GM18867 (cell line): ENCODE results near the gene SLC7A8.
"Not testable (repeated sequence)": the region's sequence is repeated elsewhere in the genome, so short reads cannot be mapped to it uniquely, and the experiment has no call there.

Experiments
- ATAC-seq: cut with Tn5 transposase; IDR thresholded peaks from one replicate; pipeline ENCODE4 v1.9.1; 2021; ENCODE audit warnings: mild to moderate bottlenecking, moderate library complexity; ENCODE audit not compliant: unreplicated experiment

Gene SLC7A8

DNA sequence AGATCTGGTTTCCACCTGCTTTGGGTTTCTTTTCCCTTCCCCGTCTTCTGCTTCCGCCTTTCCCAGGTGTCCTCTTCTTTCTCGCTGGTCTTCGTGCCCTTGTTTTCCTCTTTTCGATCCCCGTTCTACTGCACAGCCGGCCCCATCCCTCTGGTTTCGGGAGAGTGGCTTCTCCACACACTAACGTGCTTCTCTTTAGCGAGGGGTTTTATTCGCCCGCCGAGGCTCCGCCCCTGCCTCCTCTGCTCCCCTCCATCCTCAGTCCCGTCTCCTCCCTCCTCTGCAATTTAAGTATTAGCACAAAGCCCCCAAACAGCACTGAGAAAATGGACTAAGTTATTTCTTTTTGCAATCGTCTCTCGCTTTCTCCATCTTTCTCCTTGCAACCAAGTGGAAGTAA is at the start of gene SLC7A8:
SLC7A8 (minus strand) TSS at position 182 of the 400 bp plus-strand sequence. CDS start 746 bp downstream, outside the sequence.
- ATAC-seq = no peak

GRCh38 chr14:23232241-23232808 is 48.9 kb upstream of the SLC7A8 start:
- not testable (repeated sequence) for ATAC-seq

- no peak for ATAC-seq
Measured at GRCh38 chr14:23228812-23229211, 45.4 kb upstream of the SLC7A8 start.

- no peak for ATAC-seq
Measured at GRCh38 chr14:23227566-23227965, 44.1 kb upstream of the SLC7A8 start.

DNA sequence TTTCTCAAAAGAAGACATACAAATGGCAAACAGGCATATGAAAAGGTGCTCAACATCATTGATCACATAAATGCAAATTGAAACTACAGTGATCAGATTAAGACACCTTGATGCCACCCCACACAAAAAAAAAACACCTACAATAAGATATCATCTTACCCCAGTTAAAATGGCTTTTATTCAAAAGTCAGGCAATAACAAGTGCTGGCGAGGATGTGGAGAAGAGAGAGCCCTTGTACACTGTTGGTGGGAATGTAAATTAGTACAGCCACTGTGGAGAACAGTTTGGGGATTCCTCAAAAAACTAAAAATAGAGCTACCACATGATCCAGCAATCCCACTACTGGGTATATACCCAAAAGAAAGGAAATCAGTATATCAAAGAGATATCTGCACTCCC is 41.5 kb upstream of the SLC7A8 start:
- ATAC-seq = not testable (repeated sequence)

- ATAC-seq = no peak
Measured at GRCh38 chr14:23219075-23219474, 35.6 kb upstream of the SLC7A8 start.

GRCh38 chr14:23217032-23218020 is 33.9 kb upstream of the SLC7A8 start:
- ATAC-seq = no peak

DNA sequence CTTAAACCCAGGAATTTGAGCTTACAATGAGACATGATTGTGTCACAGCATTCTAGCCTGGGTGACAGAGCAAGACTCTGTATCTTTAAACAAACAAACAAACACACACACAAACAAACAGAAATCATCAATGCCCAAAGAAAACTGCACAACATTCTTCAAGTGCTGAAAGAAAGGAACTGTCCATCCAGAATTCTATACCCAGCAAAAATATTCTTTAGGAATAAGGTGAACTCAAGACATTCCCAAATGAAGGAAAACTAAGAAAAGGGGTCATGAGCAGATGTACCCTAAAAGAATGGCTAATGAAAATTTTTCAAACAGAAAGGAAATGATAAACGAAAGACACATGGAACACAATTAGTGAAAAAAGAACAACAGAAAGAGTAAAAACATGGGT is 32.0 kb upstream of the SLC7A8 start:
- ATAC-seq = no peak

GRCh38 chr14:23209651-23210423 is 26.4 kb upstream of the SLC7A8 start:
- no peak for ATAC-seq

GRCh38 chr14:23208324-23208723 is 24.9 kb upstream of the SLC7A8 start:
- ATAC-seq = no peak

DNA sequence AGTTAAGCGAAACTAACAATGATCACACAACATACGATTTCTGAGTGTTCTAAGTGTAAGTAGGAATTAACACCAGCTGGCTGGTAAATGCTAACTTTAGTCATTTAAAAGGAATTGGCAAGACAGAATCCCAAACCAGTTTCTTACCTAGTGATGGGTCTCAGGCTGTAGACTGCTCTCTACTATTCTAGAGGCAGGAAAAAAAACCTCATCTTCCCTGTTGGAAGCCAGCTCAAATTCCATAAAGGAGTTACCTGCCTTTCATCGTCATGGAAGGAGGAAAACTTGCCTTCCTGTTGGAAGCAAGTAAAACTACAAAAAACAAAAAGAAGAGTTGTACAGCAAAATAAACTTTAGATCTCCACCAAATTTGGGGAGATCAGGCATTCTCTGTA is 23.7 kb upstream of the SLC7A8 start:
- no peak for ATAC-seq

DNA sequence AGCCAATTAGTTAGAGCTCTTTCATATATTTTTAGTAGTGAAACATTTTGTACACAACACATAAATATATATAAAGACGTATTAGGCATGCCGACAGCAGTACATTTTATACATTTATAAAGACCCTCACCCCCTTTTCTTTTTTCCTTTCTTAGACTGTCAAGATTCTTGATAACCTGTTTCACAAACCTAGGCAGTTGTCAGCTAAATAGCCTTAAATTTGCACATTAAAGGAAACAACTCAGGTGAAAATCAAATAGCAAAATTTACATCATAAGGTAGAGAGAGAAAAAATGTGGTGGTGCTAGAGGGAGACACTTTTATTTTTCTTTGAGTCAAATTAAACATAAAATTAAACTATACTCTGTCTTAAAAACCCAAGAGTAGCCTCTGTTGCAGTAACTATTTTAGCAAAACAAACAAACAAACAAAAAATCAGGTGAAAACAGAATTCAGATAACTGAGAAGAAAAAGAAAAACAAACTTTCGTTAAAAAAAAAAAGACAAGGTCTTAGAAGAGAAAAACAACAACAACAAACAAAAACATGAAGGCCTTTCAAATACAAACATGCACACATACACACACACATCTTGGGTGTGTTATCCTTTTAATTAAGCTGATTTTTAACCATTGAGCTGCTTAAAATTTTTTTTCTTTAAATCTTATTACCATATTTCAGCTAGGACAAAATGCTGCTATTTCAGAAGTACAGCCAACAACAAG is 23.1 kb upstream of the SLC7A8 start:
- no peak for ATAC-seq

DNA sequence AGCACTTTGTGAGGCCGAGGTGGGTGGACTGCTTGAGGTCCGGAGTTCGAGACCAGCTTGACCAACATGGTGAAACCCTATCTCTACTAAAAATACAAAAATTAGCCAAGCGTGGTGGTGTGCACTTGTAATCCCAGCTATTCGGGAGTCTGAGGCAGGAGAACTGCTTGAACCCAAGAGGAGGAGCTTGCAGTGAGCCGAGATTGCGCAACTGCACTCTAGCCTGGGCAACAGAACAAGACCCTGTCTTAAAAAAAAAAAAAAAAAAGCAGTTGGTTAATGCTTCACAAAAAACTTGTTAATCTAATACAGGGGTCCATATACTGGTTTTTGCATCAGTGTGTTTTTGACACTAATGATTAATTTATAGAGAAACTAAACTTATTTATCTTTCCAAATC is 18.5 kb upstream of the SLC7A8 start:
- no peak for ATAC-seq

GRCh38 chr14:23199141-23199540 is 15.7 kb upstream of the SLC7A8 start:
- not testable (repeated sequence) for ATAC-seq

DNA sequence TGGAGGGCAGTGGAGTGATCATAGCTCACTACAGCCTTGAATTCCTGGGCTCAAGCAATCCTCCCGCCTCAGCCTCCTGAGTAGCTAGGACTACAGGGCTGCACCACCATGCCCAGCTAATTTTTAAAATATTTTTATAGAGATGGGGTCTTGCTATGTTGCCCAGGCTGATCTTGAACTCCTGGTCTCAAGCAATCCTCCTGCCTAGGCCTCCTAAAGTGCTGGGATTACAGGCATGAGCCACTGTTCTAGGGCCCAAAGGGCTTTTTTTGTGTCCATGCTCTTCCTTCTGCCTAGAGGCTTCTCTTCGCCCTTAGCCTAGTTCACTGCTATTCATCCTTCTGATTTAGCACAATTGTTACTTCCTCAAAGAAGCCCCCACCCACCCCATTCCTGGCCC is 13.0 kb upstream of the SLC7A8 start:
- not testable (repeated sequence) for ATAC-seq

- no peak for ATAC-seq
Measured at GRCh38 chr14:23195552-23196101, 12.2 kb upstream of the SLC7A8 start.

- ATAC-seq = no peak
Measured at GRCh38 chr14:23193432-23193831, 10.0 kb upstream of the SLC7A8 start.

GRCh38 chr14:23187925-23188324 is 4.5 kb upstream of the SLC7A8 start:
- ATAC-seq = no peak

- ATAC-seq = no peak
Measured at GRCh38 chr14:23186913-23187654, 3.6 kb upstream of the SLC7A8 start.

GRCh38 chr14:23185063-23185462 is 1.6 kb upstream of the SLC7A8 start:
- no peak for ATAC-seq
